ENCODE data around the gene ANKFN1.

Gene ANKFN1

DNA sequence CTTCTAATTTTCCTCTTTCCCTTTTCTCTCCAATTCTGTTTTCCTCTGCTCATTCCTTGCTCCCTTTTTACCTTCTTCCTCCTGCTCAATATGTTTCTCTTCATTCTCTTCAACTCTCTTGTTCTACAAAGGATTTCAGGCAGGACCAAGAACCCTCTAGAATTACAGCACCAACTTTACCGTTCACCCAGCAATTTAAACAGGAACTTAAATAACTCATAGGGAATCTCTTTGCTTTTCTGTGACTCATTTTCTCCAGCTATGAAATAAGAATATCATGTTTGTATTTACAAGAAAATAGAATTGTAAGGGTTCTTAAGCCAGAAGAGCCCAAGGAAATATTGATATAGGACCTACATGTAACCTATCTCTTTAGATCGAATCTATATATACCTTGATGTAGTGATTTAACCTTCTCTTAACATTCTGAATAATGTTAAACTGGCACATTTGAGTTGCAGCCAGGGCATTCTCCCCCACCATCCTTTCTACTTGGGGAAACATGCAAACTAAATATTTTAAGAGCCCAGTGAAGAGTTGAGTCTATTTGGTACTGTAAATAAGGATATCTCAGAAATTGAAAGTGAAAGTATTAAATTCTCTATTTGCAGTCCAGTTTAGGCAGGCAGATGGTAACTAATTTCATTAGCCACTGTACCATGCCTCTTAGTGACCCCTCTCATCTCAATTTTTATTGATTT is 137.0 kb downstream of the ANKFN1 start:
- no peak for DNase-seq

DNA sequence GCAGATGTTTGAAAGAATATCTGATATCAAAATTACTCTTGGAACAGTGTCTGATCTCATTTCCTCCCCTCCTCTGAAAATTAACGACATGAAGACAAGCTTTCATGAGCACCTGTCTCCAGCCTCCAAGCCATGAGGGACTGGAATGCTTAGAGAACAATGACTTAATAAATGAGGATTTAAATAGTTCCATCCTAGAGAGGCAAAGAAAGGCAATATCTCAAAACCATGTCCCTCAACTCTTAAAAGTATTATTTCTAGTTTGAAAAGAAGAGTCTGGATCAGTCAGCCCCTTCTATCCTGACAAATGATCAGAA is 137.5 kb downstream of the ANKFN1 start:
- DNase-seq, result no peak

DNA sequence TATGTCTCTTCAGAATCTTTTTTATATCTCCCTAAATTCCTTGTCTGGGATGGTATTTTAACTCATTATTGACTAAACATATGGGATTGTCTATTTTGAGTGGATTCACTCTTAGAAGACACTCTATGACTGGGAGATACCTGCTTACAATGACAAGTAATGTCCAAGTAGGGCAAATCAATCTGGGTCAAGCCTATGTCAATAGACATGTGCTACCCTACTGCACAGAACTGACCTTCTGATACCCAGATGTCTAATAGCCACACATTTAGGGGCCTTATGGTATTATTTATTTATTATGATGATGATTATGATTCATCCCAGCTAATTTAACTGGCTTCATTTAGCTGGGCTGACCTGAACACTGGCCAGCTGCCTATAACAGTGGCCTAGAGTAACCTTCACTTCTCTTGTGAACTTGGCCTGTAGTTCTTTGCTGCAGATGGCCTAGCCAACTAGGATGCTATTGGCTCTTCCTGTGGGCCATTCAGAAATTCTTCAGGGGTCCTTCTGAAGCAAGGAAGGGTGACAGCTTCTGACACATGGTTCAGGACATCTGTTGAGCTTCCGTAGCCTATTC is 138.0 kb downstream of the ANKFN1 start:
- no peak for DNase-seq

DNA sequence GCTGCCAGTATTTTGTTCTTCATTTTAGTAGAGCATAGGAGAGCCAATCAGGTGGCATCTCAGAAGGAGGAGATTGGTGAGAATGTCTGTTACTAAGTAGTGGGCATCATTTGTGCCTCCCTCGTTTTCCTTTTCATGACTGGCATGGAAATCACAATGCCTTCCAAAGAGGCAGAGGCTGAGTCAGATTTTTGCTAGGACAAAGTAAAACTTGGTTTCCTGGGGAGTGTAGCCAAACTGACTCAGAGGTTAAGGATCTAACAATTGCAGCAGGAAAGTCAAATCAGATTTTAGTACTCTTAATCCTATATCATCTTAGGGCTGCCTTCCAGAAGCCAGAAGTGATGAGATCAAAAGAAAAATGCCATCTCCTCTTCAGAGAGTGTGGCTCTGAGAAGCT is 138.7 kb downstream of the ANKFN1 start:
- DNase-seq, result no peak

DNA sequence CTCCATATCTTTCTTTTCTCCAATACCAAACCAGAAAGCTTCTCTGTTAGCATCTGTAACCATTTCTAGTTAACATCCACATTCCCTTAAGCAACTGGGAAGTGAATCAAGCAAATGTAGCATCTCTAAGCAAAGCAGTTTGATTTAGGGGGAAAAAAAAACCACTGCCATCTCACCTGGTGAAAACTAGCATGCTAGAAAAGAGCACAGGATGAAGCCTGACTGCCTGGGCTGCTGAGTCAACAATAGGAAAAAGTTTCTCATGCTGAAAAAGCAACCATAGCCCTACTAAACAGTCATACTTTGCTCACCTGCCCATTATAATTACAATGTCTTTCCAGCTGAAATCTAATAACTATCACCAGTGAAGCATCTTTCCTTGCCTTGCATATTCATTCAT is 139.3 kb downstream of the ANKFN1 start:
- DNase-seq, result no peak

DNA sequence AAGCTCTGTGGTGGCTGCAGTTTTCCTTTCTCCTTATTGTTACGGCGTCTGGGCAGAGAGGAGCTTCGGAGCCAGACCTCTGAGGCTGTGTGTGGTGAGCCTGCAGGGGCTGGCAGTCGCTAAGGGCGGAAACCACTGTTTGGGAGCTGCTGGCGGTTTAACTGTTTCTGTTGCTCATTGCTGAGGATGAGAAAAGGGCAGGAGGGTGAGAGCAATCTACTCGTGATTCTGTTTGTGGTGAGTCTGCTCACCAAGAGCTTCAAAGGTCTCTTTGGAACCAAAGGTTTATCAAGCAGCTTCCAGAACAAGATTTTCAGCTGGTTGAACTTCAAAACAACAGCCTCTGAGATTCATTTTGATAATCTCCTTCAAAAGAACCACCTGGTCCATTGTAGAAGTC is 143.9 kb downstream of the ANKFN1 start:
- DNase-seq, result no peak

DNA sequence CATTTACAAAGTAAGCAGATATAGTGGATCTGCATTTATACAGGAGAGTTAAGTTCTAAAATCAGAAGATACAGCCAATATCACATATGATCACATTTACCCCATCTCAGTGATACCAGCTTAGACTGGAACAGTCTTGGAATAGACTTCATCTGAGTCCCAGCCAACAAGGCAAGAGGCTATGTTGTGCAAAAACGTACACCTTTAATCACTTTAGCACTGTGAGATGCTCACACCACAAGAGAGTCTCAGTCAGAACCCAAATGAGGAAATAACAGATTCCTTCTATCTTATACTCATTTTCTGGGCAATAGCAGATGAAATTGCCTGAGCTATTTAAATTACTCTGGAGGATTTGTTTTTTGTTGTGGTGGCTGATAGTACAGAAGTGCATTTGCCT is 145.6 kb downstream of the ANKFN1 start:
- DNase-seq, result no peak

DNA sequence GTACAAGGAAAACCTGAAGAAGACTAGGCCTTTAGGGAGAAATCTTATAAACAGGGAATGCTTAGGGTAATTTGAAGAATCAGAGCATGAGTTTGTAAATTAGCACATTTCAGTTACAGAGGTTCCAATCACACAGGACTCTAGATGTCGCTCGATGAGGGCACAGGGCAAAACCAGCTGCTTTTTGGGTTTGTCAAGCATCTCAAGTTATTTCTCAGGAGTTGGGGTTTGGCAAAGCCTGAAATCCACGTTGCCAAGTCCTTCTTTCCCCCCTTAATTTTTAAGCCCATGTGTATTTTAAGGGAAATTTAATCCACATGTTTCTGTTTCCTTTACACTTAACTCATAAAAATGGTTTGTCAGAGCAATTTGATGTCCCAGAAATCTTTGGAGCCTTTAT is 146.9 kb downstream of the ANKFN1 start:
- DNase-seq, result no peak

DNA sequence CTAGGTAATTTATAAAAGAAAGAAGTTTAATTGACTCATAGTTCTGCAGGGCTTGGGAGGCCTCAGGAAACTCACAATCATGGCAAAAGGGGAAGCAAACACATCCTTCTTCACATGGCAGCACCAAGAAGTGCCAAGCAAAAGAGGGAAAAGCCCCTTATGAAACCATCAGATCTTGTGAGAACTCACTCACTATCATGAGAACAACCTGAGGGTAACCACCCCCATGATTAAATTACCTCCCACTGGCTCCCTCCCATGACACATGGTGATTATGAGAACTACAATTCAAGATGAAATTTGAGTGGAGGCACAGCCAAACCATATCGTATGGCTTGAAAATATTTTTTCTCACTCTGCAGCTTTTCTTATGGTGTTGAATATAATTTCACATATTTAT is 151.7 kb downstream of the ANKFN1 start:
- DNase-seq, result no peak

DNA sequence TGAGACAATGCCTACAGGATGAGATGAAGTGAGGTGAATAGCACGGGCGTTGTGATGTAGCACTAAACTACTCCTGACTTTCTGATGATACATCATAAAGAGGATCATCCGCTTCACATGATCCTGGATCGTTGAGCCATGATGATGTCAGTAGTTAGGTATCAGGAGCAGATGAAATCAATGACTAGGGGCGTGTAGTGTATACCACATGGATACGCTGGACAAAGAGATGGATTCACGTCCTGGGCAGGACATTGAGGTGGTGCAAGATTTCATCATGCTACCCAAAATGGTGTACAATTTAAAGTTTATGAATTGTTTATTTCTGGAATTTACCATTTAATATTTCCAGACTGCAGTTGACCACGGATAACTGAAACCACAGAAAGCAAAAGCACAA is 156.6 kb downstream of the ANKFN1 start:
- no peak for DNase-seq

DNA sequence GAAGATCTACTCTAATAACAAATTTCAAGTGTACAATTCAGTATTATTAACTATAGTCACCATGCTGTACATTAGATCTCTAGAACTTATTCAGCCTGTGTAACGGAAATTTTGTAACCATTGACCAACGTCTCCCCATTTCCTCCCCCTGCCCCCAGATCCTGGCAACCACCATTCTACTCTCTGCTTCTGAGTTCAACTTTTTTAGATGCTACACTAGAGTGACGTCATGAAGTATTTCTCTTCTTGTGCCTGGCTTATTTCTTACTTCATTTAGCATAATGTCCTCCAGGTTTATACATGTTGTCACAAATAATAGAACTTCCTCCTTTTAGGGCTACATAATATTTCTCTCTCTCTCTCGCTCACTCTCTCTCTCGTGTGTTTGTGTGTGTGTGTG is 157.5 kb downstream of the ANKFN1 start:
- DNase-seq, result no peak

DNA sequence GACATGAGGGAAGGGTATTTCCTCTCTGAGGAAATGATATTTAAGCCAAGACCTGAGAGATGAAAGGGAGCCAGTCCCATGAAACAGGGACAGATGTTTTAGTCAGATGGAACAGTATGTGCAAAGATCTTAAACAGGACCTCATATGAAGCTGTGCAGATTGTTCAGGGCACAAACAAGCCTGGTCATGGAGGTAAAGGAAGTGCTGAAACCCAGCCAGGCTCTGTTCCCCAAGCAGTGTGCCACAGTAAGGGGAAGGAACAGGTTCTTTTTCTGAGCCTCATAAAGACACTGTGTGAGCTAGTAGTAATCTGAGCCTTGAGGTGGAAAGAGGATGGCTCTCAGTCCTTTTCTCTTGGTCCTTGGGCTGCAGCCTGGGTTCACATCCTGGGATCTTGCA is 159.9 kb downstream of the ANKFN1 start:
- DNase-seq, result no peak

DNA sequence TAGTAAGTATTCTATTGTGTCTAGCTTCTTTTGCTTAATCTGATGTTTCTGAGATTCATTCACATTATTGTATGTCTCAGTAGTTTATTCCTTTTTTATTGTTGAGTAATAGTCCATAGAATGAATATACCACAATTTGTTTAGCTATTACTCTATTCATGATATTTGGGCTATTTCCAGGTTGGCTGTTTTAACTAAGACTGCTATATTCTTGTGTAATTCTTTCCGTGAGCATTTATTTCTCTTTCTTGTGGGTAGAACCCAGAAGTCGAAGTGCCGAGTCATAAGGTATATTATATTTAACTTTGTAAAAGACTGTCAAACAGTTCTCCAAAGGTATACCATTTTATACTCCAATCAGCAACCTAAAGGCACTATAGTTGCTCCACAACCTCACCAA is 160.8 kb downstream of the ANKFN1 start:
- no peak for DNase-seq

DNA sequence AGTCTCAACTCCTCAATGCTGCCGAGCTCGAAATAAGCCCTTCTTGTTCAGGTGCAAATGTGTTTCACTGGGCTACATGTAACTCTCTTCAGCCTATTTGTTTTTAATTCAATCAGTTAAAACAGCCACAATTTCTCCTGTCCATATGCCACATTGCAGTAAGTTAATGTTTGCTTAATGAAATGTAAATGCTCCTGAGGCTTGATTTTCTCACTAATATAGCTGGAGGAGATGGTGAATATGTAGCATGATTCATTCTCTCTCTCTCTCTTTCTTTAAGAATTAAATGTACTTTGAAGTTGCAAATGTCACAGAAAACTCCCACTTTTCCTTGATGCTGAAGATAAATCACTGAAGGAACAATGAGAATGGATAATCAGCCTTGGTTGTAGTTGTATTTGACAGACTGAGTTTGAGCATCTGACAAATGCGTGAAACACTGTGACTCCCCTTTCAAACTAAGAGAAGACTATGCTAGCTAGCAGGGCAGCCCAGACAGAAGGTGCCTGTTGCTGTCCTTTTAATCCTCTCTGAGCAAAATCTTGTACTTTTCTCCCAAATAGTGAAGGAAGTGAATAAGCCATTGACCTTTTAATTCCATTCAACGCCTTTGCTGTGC is 161.8 kb downstream of the ANKFN1 start:
- no peak for DNase-seq

DNA sequence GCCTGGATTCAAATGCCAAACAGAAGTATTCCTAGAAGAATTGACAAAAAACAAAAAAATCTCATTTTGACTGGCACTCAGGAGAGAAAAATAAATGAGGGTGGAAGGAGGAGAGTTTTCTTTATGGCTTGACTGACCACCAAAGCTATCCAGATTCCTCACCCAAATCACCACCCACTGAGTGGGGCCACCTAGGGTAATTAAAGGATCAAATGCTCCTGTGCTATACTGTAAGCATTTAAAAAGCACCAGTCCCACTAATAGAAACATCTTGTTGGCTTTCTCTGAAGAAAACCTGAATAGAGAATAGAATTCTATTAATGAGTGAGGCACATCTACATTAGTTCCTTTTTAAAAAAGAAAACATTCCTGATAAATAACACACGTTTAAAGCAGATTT is 163.3 kb downstream of the ANKFN1 start:
- DNase-seq, result no peak

DNA sequence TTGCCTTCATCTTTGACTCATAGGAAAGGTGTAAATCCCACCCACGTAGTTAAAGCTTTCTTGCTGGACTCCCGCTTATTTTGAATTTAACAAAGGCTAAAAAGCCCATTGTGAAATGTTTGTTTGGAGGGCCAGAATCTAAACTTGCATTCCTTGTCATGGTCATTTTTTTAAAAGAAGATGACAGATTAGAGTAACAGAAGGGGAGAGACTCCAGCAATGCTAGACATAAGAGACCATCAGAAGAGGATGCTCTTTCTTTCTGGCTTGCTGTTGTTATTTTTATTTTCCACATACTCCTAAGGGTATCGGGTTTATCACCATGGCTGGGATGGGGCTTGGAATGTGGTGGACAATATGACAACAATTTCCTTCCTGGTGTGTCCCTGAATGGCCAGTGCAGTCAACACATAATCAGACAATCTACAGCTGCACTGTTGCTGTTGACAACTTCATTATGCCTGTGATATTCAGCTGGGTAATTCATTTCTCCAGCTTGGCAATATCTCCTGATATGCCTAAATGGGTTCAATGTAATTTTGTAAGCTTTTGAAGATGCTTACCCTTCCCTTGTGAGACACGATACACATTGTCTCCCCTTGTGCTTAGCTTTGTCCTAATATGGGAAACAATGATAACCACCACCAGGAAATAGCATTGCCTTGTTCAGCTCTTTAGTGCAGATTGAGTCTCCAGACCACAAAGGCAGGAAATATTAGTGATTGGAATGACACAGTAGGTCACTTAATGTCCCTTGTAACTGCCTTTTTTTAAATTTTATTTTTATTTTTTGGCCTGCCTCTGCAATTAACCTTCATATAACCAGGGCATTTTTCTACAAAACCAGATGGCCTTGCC is 164.3 kb downstream of the ANKFN1 start:
- no peak for DNase-seq

DNA sequence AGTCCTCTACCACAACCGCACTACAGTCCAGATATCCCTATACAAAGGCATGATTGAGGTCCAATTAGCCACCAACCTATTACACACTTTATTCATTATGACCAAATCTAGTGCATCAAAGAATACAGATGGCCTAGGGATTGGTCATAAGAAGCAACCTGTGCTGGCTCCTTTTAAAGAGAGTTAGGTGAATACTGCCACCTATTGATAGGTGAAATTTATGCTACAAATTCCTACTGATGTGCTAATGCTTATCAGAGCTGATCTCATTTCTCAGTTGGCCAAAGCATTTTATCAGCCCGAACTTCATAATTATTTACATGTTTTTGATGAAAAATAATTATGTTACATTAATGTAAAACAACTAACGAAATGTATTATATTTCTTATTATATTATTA is 166.3 kb downstream of the ANKFN1 start:
- peak; percentile 14 for DNase-seq

DNA sequence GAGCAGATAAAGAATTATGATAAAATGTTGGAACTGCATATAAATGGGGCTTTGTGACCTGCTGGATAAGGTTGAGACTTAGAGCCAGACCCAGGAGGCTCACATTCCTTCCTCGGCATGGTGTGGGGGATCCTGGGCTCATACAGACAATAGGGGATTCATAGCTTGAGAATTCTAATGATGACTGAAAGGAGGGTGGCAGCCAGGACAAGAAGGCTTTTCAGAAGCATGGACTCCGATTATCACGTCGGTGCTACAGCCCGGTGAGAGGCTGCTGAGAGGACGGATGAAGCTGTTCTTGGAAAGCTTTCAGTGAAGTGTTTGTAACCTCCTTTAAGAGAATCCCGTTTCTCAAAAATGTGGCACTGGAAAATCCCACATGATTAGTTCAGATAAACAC is 167.2 kb downstream of the ANKFN1 start:
- no peak for DNase-seq

DNA sequence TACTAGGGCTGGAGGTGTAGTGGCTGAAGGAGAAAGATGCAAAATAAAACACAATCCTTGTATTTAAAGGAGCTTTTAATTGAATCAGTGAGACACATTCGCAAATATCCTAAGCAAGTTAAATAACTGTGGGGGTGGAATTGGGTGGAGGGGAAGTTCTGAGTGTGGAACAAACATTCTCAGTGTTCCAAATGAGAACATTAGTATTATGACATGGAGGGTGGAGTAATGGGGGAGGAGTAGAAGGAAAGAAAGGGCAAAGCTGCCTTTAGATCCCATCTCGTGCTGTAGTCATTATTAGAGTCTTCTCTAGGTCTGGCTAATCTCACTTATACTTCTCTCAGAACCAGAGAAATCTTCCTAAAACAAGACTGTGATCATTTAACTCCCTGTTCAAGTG is 169.7 kb downstream of the ANKFN1 start:
- DNase-seq, result no peak

DNA sequence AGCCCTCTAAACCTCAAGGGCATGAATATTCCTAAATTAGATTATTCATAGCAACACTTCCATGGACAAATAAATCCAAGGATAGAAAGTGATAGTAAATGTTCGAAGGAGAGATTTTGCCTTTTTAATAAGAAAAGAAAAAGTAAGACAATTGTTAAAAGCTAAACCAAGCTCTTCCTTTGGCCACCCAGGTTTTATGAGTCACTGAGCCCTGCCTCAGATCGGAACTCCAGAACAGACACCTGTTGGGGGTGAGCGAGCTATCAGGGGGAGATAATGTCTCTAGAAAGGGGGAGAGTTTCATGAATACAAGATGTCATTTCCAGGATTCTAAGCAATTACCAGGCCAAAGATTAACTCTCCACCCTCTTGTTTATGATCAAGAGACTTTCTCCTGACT is 171.4 kb downstream of the ANKFN1 start:
- DNase-seq, result no peak

DNA sequence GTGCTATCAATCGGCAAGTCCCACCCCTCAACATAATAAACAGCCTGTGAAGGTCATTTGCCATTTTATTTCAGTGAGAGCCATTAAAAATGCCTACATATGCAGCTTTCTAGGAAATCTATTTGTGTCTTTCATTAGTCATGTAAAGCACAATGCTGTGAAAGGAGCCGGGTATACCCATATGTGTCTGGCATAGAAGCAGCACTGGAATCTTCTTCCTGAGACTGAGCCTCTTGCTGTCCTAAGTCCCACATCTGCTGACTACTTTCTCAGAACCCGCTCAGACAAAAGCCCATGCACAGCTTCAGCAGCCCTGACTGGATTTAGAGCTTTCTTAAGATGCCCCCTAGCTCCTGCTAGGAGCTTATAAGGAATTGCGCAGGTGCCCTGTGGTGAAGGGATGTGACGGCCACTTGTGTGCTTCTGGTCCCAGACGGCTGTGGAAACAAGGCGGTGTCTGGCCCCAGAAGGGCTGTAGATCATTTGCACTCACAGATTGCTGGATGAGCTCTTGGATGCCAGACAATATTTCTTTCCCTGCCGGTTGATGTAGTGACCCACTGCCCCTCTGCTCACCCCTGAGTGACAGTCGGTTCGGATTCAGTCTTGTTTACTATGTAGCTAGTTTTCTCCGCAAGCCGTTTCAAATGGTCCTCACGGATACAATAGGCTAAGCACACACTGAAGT is 172.2 kb downstream of the ANKFN1 start:
- no peak for DNase-seq

DNA sequence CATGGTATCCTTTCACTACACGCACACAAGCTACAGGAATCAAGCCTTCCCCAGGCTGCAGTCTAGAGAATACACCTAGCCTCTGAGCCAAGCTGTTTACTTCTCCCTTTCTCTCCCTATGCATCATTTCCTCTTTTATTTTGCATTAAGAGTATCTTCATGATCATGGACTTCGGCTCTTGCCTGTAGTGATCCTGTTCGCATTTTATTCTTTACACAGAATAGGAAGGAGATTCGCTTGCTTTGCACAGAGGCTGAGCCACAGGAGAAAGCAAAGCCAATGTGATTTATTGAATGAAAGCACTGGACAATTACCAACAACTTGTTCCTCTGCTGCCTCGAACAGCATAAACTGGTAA is 172.7 kb downstream of the ANKFN1 start:
- no peak for DNase-seq

DNA sequence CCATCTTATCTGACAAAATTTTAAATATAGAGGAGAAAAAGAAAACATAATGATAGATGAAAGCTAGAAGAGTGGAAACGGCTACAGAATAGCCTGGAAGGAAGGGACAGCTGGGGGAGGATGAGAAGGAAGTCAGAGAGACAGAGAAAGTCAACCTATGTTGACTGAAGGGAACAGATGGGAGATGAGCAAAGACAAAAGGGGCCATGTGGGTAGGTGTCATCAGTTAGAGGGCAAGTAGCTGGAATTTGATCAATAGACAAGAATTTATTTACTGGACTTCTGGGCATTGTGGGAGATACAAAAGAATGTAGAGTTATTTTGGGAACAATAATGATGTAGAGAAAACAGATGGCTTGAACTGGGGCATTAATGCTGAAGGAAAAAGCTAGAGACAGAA is 194.4 kb downstream of the ANKFN1 start:
- DNase-seq, result no peak

DNA sequence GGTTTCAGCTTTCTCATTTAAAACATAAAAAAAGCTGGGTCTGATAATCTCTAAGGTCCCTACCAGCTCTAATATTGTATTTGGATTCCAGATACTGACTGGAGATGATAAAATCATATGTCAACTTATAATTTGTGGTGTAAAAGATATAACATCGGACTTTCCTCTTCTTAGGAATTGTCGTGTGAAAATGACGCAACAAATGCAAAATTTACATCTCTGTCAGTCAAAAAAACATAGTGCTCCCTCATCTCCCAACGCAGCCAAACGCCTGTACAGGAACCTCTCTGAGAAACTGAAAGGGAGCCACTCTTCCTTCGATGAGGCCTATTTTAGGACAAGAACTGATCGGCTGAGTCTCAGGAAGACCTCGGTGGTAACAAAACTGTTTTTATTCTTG is 197.3 kb downstream of the ANKFN1 start:
- DNase-seq, result no peak

All from NCI-H2227 treated with DMSO at 0.1 percent for 48 hours (cell line).